ENCODE results near the gene KRTAP10-10.
"Not testable (repeated sequence)": the region's sequence is repeated elsewhere in the genome, so short reads cannot be mapped to it uniquely, and the experiment has no call there.

Gene KRTAP10-10

GRCh38 chr21:44653656-44654575 lies 16.8 kb downstream of the KRTAP10-10 start:
- no peak for DNase-seq

DNA sequence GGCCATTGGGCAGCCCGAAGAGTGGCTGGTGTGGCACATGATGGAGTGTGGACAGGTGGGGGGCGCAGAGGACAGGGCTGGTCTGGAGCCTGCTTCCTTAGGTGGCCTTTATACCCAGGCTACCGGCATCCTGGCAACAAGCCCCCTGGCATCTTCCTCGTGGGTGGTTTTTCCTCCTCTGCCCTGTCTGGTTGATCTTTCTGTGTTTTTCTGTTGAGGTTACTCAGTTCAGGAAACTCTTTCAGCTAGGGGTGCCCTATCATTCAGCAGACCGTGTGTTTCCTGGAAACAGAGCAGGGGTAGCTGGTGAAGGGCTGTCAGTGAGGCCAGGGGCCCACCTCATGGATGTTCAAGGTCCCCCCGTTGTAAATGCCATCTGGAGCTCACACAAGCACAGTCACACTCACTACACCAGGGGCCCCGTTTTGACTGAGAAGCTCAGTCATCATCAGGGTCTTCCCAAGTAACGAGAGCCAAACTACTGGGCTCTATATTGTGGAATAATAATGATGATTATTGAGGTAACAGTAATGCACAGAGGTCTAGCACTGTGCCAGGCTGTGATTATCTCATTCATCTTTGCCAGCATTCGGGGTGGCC lies 17.5 kb downstream of the KRTAP10-10 start, which contains the start of gene KRTAP12-4:
Gene KRTAP12-4, minus strand, starts transcription at position 84 of the 600 bp plus-strand sequence. Its CDS starts 45 bp downstream, at position 39.
- DNase-seq = no peak

- DNase-seq = no peak
Measured at GRCh38 chr21:44656868-44657267, 19.7 kb downstream of the KRTAP10-10 start.

GRCh38 chr21:44657635-44658540 lies 20.7 kb downstream of the KRTAP10-10 start, which contains the start of gene KRTAP12-3:
KRTAP12-3 (plus strand) TSS chr21:44657932; CDS start chr21:44657980, 48 bp downstream.
- no peak for DNase-seq

DNA sequence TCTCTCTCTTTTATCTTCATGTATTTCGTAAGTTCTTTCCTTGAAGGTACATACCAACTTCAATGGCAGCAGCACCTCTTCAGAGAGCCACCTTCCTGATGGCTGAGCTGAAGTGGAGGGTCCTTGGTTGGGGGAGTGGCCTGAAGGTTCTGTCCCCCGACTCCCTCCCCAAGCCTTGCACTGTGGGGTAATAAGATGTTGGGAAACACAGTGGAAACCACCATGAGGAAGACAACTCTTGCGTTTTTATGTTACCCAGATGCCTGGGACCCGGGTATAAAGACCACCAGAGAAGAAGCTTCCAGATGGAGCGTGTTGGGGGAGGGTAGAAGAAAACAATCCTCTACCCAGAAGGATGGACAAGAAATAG lies 21.4 kb downstream of the KRTAP10-10 start:
- DNase-seq = no peak

GRCh38 chr21:44658913-44659595 lies 21.9 kb downstream of the KRTAP10-10 start:
- DNase-seq = no peak

DNA sequence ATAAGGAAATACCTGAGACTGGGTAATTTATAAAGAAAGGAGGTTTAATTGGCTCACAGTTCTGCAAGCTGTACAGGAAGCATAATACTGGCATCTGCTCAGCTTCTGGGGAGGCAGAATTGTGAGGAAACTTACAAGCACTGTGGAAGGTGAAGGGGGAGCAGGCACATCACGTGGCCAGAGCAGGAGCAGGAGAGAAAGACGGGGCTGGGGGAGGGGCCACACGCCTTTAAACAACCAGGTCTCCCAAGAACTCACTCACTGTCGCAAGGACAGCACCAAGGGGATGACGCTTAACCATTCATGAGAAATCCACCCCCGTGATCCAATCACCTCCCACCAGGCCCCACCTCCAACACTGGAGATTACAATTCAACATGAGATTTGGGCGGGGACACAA lies 24.4 kb downstream of the KRTAP10-10 start:
- DNase-seq = not testable (repeated sequence)

DNA sequence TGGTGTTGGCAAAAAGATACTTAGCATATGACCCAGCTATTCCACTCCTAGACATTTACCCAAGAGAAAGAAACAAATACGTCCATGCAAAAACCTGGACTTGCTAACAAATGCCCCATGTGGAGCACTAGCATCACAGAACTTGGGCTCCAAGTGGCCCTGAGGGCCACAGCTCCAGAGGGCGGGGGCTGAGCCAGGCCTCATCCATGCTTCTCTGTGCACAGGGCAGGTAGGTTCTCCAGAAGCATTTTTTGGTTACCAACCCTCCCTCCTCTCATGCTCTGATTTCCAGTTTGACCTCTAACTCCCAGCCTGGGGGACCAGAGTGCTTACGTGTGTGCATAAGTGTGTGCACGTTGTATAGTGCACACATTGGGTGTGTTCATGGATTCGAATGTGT lies 27.5 kb downstream of the KRTAP10-10 start:
- no peak for DNase-seq

DNA sequence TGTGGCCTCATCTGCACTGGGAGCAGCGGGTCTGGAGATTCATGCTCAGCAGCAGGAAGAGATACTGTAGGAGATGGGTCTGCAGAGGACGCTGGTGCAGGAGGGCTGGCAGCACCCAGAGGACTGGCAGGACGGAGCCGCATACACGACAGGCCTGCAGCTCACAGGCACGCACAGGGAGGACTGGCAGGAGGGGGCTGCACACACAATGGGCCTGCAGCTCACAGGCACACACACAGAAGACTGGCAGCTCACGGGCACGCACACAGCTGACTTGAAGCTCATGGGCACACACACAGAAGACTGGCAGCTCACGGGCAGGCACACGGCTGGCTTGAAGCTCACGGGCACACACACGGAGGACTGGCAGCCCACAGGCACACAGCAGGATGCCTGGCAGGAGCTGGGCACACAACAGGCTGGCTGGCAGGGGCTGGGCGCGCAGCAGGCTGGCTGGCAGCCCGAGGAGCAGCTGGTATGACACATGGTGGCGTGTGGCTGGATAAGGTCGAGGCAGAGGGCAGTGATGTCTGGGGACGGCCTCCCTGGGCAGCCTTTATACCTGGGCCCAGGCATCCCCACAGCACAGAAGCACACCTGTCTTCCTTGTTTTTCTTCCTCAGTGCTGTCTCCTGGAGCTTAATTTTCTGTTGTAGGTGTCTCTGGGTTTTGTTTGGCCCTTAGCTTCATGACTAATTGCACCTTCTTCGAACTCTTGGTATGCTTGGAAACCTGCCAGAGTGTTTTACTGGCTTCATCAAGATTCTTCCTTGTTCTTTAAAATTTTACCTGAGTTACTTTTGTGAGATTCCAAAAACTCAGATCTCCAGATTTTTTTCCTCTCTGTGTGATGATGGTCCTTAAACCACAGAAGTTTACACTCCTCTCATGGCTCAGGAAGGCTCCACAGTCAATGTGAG lies 29.5 kb downstream of the KRTAP10-10 start, which contains the start of gene KRTAP12-2:
Gene KRTAP12-2, minus strand, starts transcription at position 527 of the 920 bp plus-strand sequence. Its CDS starts 41 bp downstream, at position 486.
- no peak for DNase-seq

DNA sequence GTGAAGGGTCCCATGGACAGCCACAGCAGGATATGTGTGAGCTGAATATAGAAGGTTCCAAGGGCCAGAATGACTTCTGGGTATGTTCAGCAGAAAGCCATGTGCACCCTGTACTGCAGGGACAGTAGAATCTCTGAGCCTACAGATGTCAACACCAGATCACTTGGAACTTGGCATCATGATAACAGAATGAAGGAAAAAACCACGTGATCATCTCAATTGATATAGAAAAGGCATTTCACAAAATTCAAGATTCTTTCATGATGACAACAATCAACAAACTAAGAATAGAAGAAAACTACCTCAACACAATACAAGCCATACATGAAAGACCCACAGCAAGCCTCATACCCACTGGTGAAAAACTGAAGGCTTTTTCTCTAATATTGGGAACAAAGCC lies 30.5 kb downstream of the KRTAP10-10 start:
- DNase-seq = no peak

DNA sequence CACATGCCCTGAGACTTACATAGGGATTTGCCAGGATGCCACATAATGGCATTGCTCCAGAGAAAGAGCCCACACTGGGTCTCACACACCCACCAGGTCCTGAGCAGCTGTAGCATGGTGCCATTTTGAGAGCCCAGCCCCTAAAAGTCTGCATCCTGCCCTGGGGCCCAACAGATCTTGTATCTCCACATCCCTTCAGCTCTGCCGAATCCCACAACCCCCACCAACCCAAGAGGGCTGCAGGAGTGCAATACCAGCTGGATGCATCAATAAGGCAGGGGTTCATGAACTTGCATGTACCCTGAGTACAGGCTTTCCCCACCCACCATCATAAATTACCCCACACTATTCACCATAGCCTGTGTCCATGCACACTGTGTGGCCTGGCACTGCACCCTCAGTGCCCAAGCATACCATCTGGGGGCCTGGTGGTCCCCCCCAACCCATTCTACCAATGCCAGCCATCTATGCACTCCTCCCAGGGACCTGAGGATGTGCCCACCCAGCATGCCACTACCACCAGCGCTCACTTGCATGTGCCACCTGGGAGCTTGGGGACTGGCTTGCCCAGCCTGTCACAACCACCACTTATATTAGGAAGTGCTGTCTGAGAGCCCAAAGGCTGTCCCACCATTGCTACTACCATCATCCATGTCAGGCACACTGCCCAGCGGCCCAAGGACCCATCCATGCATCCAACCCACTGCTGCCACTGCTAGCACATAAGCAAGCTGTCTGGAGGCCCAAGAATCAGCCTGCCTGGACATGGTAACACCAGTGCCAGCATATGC lies 33.7 kb downstream of the KRTAP10-10 start:
- no peak for DNase-seq

DNA sequence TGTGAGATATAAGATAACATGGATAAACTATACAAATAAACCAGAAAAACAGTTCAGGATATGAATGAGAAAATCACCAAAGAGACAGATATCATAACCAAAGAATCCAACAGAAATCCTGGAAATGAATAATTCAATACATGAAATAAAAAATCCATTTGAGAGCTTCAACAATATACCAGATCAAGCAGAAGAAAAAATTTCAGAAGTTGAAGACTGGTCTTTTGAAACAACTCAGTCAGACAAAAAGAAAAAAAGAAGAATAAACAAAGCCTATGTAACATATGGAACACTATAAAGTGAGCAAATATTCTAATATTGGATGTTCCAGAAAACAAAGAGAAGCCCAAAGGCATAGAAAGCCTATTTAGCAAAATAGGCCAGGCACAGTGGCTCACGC lies 34.8 kb downstream of the KRTAP10-10 start:
- DNase-seq = no peak

DNA sequence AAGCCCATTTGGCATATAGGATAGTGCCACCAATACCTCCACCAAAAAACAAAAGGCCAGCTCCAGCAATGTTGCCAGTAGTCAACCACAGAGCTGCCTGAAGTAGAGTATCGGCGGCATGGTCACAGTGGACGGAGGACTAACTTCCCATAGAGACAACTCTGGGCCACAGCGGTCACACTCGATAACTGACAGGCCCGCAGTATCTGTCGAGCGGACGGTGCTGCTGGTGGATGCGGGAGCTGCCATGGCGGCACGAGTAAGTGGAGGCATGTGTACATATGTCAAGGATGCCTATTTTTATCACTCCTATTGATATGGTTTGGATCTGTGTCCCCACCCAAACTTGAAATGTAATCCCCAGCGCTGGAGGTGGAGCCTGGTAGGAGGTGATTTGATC lies 40.7 kb downstream of the KRTAP10-10 start:
- DNase-seq = no peak

GRCh38 chr21:44681152-44681551 lies 44.0 kb downstream of the KRTAP10-10 start:
- DNase-seq = no peak

- no peak for DNase-seq
Measured at GRCh38 chr21:44681861-44682579, 44.9 kb downstream of the KRTAP10-10 start, which contains the start of gene KRTAP12-1. KRTAP12-1 (minus strand) TSS chr21:44682163; CDS start chr21:44682123, 40 bp downstream.

DNA sequence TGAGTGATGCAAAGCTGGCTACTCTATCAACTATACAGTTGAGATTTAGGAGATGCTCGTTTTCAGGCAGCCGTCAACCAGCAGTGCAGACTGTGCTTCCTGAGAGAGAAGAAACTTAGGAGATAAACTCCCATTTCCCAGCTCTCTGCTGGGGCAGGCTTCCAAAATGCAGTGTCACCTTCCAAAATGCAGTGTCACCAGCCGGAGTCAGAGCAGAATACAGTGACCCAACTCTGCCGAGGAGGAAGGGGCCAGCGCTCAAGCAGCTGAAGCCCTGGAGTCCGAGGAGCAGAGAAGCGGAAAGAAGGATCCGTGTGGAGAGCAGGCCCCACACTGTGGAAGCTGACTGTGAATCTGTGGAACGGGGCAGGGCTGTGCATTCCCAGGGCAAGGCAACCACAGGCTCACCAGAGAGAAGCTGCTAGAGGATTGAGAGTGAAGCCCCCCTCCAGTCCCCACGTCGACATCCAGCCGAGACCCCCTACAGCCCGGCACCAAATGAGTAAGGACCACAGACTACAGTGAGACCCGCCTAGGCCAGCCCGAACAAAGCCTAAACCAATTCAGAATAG lies 45.5 kb downstream of the KRTAP10-10 start:
- no peak for DNase-seq

GRCh38 chr21:44684077-44684476 lies 46.9 kb downstream of the KRTAP10-10 start:
- no peak for DNase-seq

DNA sequence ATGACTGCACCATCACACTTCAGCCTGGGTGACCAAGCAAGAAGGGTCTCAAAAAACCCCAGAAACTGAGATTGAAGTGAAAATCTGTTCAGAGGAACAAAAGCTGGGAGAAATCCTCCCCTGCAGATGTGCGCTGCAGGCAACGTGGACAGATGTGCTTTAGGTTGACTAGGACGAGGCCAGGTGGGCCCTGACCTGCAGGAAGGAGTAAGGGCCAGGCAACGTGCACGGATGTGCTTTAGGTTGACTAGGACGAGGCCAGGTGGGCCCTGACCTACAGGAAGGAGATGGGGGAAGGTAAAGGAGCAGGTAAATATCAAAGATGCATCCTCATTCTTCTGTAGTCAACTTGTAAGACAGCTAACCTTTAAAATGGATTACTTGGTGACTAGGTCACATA lies 47.3 kb downstream of the KRTAP10-10 start:
- DNase-seq = no peak

DNA sequence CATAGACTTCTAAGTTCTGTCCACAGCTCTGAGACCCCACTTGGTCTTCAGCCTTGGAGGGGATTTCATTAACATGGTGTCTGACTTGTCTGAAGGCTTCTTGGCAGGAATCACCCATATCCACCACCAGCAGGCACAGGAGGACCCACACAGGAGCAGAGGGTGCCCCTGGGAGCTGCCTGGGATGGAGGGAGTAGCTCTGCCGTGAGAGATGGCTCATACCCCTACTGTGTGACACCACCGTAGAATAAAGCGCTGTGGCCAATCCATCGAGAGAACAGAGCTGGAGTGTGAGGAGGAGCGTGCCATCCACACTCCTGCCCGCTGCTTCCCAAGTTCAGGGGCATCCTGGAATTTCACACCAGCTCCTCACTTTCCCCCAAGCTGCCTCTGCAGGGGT lies 47.9 kb downstream of the KRTAP10-10 start:
- DNase-seq = not testable (repeated sequence)
